Activated B cell treated with CpG ODN at 0.5 μM for 24 hours (primary cell): Measurements from ENCODE around the gene LRRC1. TPM values are rescaled to one million over a fixed set of nuclear protein-coding genes. Genes with fewer than 3 reads are reported as not detected.

Source experiments
- ATAC-seq: fragments of 200-7000 bp; cut with Tn5 transposase; one replicate; pipeline ENCODE4 v1.10.0; 2021; ENCODE audit warnings: low read depth, mild to moderate bottlenecking, moderate library complexity
- CTCF ChIA-PET: fragments of 350-600 bp; sonication (Branson Sonifier 250); formaldehyde crosslinking; loops from one replicate; lab custom pipeline; 2021; ENCODE audit warnings: antibody characterized with exemption; lab: Charles Lee
- POLR2A ChIA-PET: fragments of 350-600 bp; sonication (Branson Sonifier 250); formaldehyde crosslinking; loops from one replicate; lab custom pipeline; 2021; ENCODE audit warnings: antibody characterized with exemption; lab: Charles Lee
- DNase-seq: peaks from one replicate; pipeline ENCODE4 v3.0.0; 2022
- H3K27ac Mint-ChIP-seq: one replicate; pipeline ENCODE4 v1.8.0; 2020; ENCODE audit warnings: mixed read lengths
- H3K27me3 Mint-ChIP-seq: one replicate; pipeline ENCODE4 v1.8.0; 2021; ENCODE audit warnings: mixed read lengths
- H3K36me3 Mint-ChIP-seq: one replicate; pipeline ENCODE4 v1.8.0; 2021; ENCODE audit warnings: low read depth, mixed read lengths
- H3K4me1 Mint-ChIP-seq: one replicate; pipeline ENCODE4 v1.8.0; 2021; ENCODE audit warnings: mixed read lengths
- H3K4me3 Mint-ChIP-seq: one replicate; pipeline ENCODE4 v1.8.0; 2020; ENCODE audit warnings: mild to moderate bottlenecking, mixed read lengths
- H3K9me3 Mint-ChIP-seq: one replicate; pipeline ENCODE4 v1.8.0; 2020; ENCODE audit warnings: mixed read lengths
- CTCF ChIP-seq: fragments of 200-600 bp; IDR thresholded peaks from one replicate; pipeline ENCODE4 v1.8.0; 2022; ENCODE audit warnings: antibody characterized with exemption, mild to moderate bottlenecking
- intact Hi-C: fragments of 100-400 bp; cut with micrococcal nuclease; formaldehyde crosslinking; loops from one replicate; pipeline ENCODE4 v1.15.1; 2024
- total RNA-seq: library from RNA; stranded (reverse); gene quantifications from 2 replicates; pipeline ENCODE4 v1.2.3, GENCODE V29; 2022

The LRRC1 gene
- total RNA-seq, 1 donor from 2014 or later = 4.7 TPM

GRCh38 chr6:53818858-53819609 is 24.2 kb downstream of the LRRC1 start:
- DNase-seq = no peak
- ATAC-seq = no peak
- peaks cover 12% of the 10 kb centered on the region for H3K4me1 Mint-ChIP-seq
- no peaks in the 10 kb centered on the region for H3K36me3 Mint-ChIP-seq
- no peak overlapping the region for H3K27ac Mint-ChIP-seq
- no peak for TF ChIP-seq CTCF
- CTCF ChIA-PET = no interaction called here
- H3K4me3 Mint-ChIP-seq = no peak overlapping the region
- POLR2A ChIA-PET = no interaction called here
- intact Hi-C loops = no loop called here
- H3K27me3 Mint-ChIP-seq = no peaks in the 10 kb centered on the region
- no peaks in the 10 kb centered on the region for H3K9me3 Mint-ChIP-seq

- ChIA-PET POLR2A (no interaction called here), CTCF (no interaction called here)
- H3K36me3 Mint-ChIP-seq = no peaks in the 10 kb centered on the region
- no peaks in the 10 kb centered on the region for H3K9me3 Mint-ChIP-seq
- intact Hi-C loops = no loop called here
- H3K27ac Mint-ChIP-seq = no peak overlapping the region
- H3K4me3 Mint-ChIP-seq = no peak overlapping the region
- no peak for TF ChIP-seq CTCF
- no peaks in the 10 kb centered on the region for H3K27me3 Mint-ChIP-seq
- DNase-seq (no peak), ATAC-seq (no peak)
- H3K4me1 Mint-ChIP-seq = peaks cover 37% of the 10 kb centered on the region
Measured at GRCh38 chr6:53822401-53823125, 27.8 kb downstream of the LRRC1 start.

- Mint-ChIP-seq H3K9me3 (no peaks in the 10 kb centered on the region), H3K4me3 (no peak overlapping the region), H3K4me1 (peaks cover 34% of the 10 kb centered on the region), H3K27ac (no peak overlapping the region), H3K36me3 (no peaks in the 10 kb centered on the region), H3K27me3 (no peaks in the 10 kb centered on the region)
- intact Hi-C loops = no loop called here
- TF ChIP-seq CTCF = no peak
- ChIA-PET POLR2A (no interaction called here), CTCF (no interaction called here)
- ATAC-seq (peak; percentile 40), DNase-seq (no peak)
Measured at GRCh38 chr6:53824714-53825113, 29.9 kb downstream of the LRRC1 start.

GRCh38 chr6:53825532-53826321 is 30.9 kb downstream of the LRRC1 start:
- no peaks in the 10 kb centered on the region for H3K27me3 Mint-ChIP-seq
- TF ChIP-seq CTCF = no peak
- no peak overlapping the region for H3K27ac Mint-ChIP-seq
- no peak overlapping the region for H3K4me3 Mint-ChIP-seq
- intact Hi-C loops = no loop called here
- no peak for DNase-seq
- no peak for ATAC-seq
- peaks cover 34% of the 10 kb centered on the region for H3K4me1 Mint-ChIP-seq
- no peaks in the 10 kb centered on the region for H3K9me3 Mint-ChIP-seq
- ChIA-PET CTCF (no interaction called here), POLR2A (no interaction called here)
- no peaks in the 10 kb centered on the region for H3K36me3 Mint-ChIP-seq

GRCh38 chr6:53827531-53827930 is 32.7 kb downstream of the LRRC1 start:
- H3K36me3 Mint-ChIP-seq = no peaks in the 10 kb centered on the region
- ATAC-seq = no peak
- H3K4me1 Mint-ChIP-seq = peaks cover 34% of the 10 kb centered on the region
- TF ChIP-seq CTCF = no peak
- no peaks in the 10 kb centered on the region for H3K27me3 Mint-ChIP-seq
- DNase-seq = no peak
- no peak overlapping the region for H3K4me3 Mint-ChIP-seq
- POLR2A ChIA-PET = no interaction called here
- H3K9me3 Mint-ChIP-seq = no peaks in the 10 kb centered on the region
- intact Hi-C loops = no loop called here
- CTCF ChIA-PET = interaction anchor here (0.7 kb wide), 1 partner anchor 42 kb away, joined by 4 read pairs; no protein-coding TSS in a partner anchor
- H3K27ac Mint-ChIP-seq = no peak overlapping the region
